AG04449 (cell line): ENCODE results near the gene SLC16A3.
"Not testable (repeated sequence)": the region's sequence is repeated elsewhere in the genome, so short reads cannot be mapped to it uniquely, and the experiment has no call there.

ENCODE experiments used
- CTCF ChIA-PET: fragments of 350-600 bp; formaldehyde crosslinking; extraction: SDS; loops from one replicate; lab custom pipeline; 2021; ENCODE audit warnings: antibody characterized with exemption; lab: Yijun Ruan, JAX
- POLR2A ChIA-PET: fragments of 400-600, 350-600 bp; formaldehyde crosslinking; extraction: SDS; loops from one replicate; lab custom pipeline; 2020; ENCODE audit warnings: antibody characterized with exemption, inconsistent platforms; lab: Yijun Ruan, JAX
- DNase-seq: peaks from one replicate; pipeline ENCODE4 v3.0.0-alpha.2; 2010; ENCODE audit warnings: low read depth, low spot score
- H3K4me3 ChIP-seq: 2 replicates; pipeline ENCODE4 v1.5.1; 2011; ENCODE audit warnings: low read depth, mild to moderate bottlenecking, control low read depth, low read length
- CTCF ChIP-seq: IDR thresholded peaks from one replicate; pipeline ENCODE4 v1.5.1; 2011; ENCODE audit warnings: mild to moderate bottlenecking, moderate library complexity, low read length, control low read depth, inconsistent platforms; ENCODE audit not compliant: insufficient read depth; ENCODE audit errors: missing control alignments

Gene SLC16A3

GRCh38 chr17:82252511-82253178 lies 23.8 kb downstream of the SLC16A3 start:
- no peak for DNase-seq
- H3K4me3 ChIP-seq = no peak overlapping the region
- ChIA-PET POLR2A (interaction anchor here (1.3 kb wide), 1 partner anchor 10 kb away, joined by 3 read pairs; no protein-coding TSS in a partner anchor), CTCF (interaction anchor here (0.7 to 1.4 kb wide), 2 partner anchors 9 to 11 kb away, joined by 3 read pairs; no protein-coding TSS in a partner anchor)
- TF ChIP-seq CTCF = no peak

GRCh38 chr17:82253179-82253544 lies 24.3 kb downstream of the SLC16A3 start:
- no peak for TF ChIP-seq CTCF
- POLR2A ChIA-PET = no interaction called here
- H3K4me3 ChIP-seq = no peak overlapping the region

GRCh38 chr17:82254096-82254495 lies 25.3 kb downstream of the SLC16A3 start:
- not testable (repeated sequence) for H3K4me3 ChIP-seq, DNase-seq
- CTCF ChIA-PET = interaction anchor here (0.7 kb wide), 1 partner anchor 163 kb away, joined by 3 read pairs; no protein-coding TSS in a partner anchor
- POLR2A ChIA-PET = interaction anchor here (2.6 kb wide), 1 partner anchor 12 kb away, joined by 7 read pairs; no protein-coding TSS in a partner anchor

More at GRCh38 chr17:82253179-82253544, 24.3 kb downstream of the SLC16A3 start:
- CTCF ChIA-PET = no interaction called here
- DNase-seq = no peak

GRCh38 chr17:82254746-82255145 lies 25.9 kb downstream of the SLC16A3 start:
- not testable (repeated sequence) for H3K4me3 ChIP-seq, DNase-seq
- ChIA-PET CTCF (interaction anchor here (0.7 to 1.4 kb wide), 4 partner anchors 10 to 164 kb away, joined by 3 to 5 read pairs (median 3); no protein-coding TSS in a partner anchor), POLR2A (interaction anchor here (2.6 kb wide), 1 partner anchor 12 kb away, joined by 7 read pairs; no protein-coding TSS in a partner anchor)

GRCh38 chr17:82255402-82255972 lies 26.6 kb downstream of the SLC16A3 start:
- CTCF ChIA-PET = interaction anchor here (0.9 to 1.4 kb wide), 5 partner anchors 9 to 225 kb away, joined by 3 to 5 read pairs (median 3); no protein-coding TSS in a partner anchor
- POLR2A ChIA-PET = interaction anchor here (0.7 to 2.6 kb wide), 2 partner anchors 13 to 233 kb away, joined by 3 to 7 read pairs; partner anchors contain the start of genes CENPX and LRRC45
- no peak for TF ChIP-seq CTCF
- H3K4me3 ChIP-seq = no peak overlapping the region
- DNase-seq = no peak

- POLR2A ChIA-PET = interaction anchor here (0.7 to 2.6 kb wide), 2 partner anchors 14 to 234 kb away, joined by 3 to 7 read pairs; partner anchors contain the start of genes CENPX and LRRC45
- no peak overlapping the region for H3K4me3 ChIP-seq
- no peak for DNase-seq
- no peak for TF ChIP-seq CTCF
- CTCF ChIA-PET = interaction anchor here (1.4 kb wide), 3 partner anchors 50 to 226 kb away, joined by 3 to 5 read pairs (median 4); no protein-coding TSS in a partner anchor
These were observed 27.5 kb downstream of the SLC16A3 start for GRCh38 chr17:82256242-82256885.
